Upper lobe of right lung (tissue), 1 donor: ENCODE data around the gene TUBGCP6. TPM values are rescaled to one million over a fixed set of nuclear protein-coding genes. Genes with fewer than 3 reads are reported as not detected.
A peak's percentile ranks its signal among the peaks of the same experiment; 100 is the strongest.

ENCODE experiments used
- ATAC-seq: fragments of 200-7000 bp; cut with Tn5 transposase; one replicate; pipeline ENCODE4 v1.9.1; 2020; ENCODE audit warnings: mild to moderate bottlenecking, moderate library complexity
- DNase-seq: peaks from one replicate; pipeline ENCODE4 v3.0.0-alpha.2; 2020
- H3K27ac ChIP-seq: fragments of 200-600 bp; one replicate; pipeline ENCODE4 v1.8.0; 2022
- H3K27me3 ChIP-seq: fragments of 200-600 bp; one replicate; pipeline ENCODE4 v1.8.0; 2022; ENCODE audit warnings: mild to moderate bottlenecking
- H3K36me3 ChIP-seq: fragments of 200-600 bp; one replicate; pipeline ENCODE4 v1.8.0; 2022
- H3K4me1 ChIP-seq: fragments of 200-600 bp; one replicate; pipeline ENCODE4 v1.8.0; 2022
- H3K4me3 ChIP-seq: fragments of 200-600 bp; one replicate; pipeline ENCODE4 v1.8.0; 2022; ENCODE audit warnings: mild to moderate bottlenecking
- H3K9me3 ChIP-seq: fragments of 200-600 bp; one replicate; pipeline ENCODE4 v1.8.0; 2022
- CTCF ChIP-seq: fragments of 200-600 bp; IDR thresholded peaks from one replicate; pipeline ENCODE4 v1.8.0; 2022; ENCODE audit warnings: antibody characterized with exemption
- intact Hi-C: fragments of 100-400 bp; cut with DNase I; formaldehyde crosslinking; loops from one replicate; pipeline ENCODE4 v1.11.0; 2022
- total RNA-seq: library from RNA; stranded (reverse); fragmentation: NEBNext Ultra II Directional; extraction: Animal tissue kit (Norgen Biotek cat#: 25700); gene quantifications from one replicate; pipeline ENCODE4 v1.2.1, GENCODE V29; 2021
- donor health status: DM: no; HTN: yes; CAD: no; lungs with severe emphysema.

TUBGCP6 gene
- total RNA-seq, 1 donor from 2014 or later: 51.3 TPM

GRCh38 chr22:50196256-50196655 is 48.6 kb downstream of the TUBGCP6 start:
- no peak for TF ChIP-seq CTCF
- peaks cover 46% of the 10 kb centered on the region for H3K36me3 ChIP-seq
- ATAC-seq (no peak), DNase-seq (no peak)
- peaks cover 23% of the 10 kb centered on the region for H3K4me1 ChIP-seq
- intact Hi-C loops: no loop called here
- H3K9me3 ChIP-seq: no peaks in the 10 kb centered on the region
- H3K4me3 ChIP-seq: no peak overlapping the region
- no peak overlapping the region for H3K27ac ChIP-seq
- H3K27me3 ChIP-seq: no peaks in the 10 kb centered on the region

- Histone ChIP-seq H3K4me1 (peaks cover 36% of the 10 kb centered on the region), H3K36me3 (peaks cover 45% of the 10 kb centered on the region), H3K4me3 (no peak overlapping the region), H3K27ac (no peak overlapping the region), H3K9me3 (no peaks in the 10 kb centered on the region), H3K27me3 (no peaks in the 10 kb centered on the region)
- DNase-seq (no peak), ATAC-seq (no peak)
- intact Hi-C loops: no loop called here
- TF ChIP-seq CTCF: no peak
Measured at GRCh38 chr22:50194037-50194805, 50.6 kb downstream of the TUBGCP6 start.

- intact Hi-C loops: no loop called here
Measured at GRCh38 chr22:50193621-50194020, 51.2 kb downstream of the TUBGCP6 start.

GRCh38 chr22:50192436-50193204 is 52.2 kb downstream of the TUBGCP6 start:
- H3K27ac ChIP-seq: peak overlapping the region; percentile 89
- peaks cover 40% of the 10 kb centered on the region for H3K4me1 ChIP-seq
- no peaks in the 10 kb centered on the region for H3K27me3 ChIP-seq
- no peak for ATAC-seq
- peaks cover 33% of the 10 kb centered on the region for H3K36me3 ChIP-seq
- intact Hi-C loops: no loop called here
- no peak overlapping the region for H3K4me3 ChIP-seq
- no peak for DNase-seq
- H3K9me3 ChIP-seq: no peaks in the 10 kb centered on the region
- no peak for TF ChIP-seq CTCF

More at GRCh38 chr22:50193621-50194020, 51.2 kb downstream of the TUBGCP6 start:
- H3K9me3 ChIP-seq: no peaks in the 10 kb centered on the region
- H3K27me3 ChIP-seq: no peaks in the 10 kb centered on the region
- no peak overlapping the region for H3K4me3 ChIP-seq
- no peak for TF ChIP-seq CTCF
- peaks cover 39% of the 10 kb centered on the region for H3K4me1 ChIP-seq
- H3K27ac ChIP-seq: no peak overlapping the region
- DNase-seq (no peak), ATAC-seq (no peak)
- H3K36me3 ChIP-seq: peaks cover 41% of the 10 kb centered on the region

- Histone ChIP-seq H3K27ac (peak overlapping the region; percentile 89), H3K4me1 (peaks cover 51% of the 10 kb centered on the region), H3K9me3 (no peaks in the 10 kb centered on the region), H3K36me3 (peaks cover 24% of the 10 kb centered on the region), H3K4me3 (peak overlapping the region; percentile 58), H3K27me3 (no peaks in the 10 kb centered on the region)
- TF ChIP-seq CTCF: no peak
- no peak for DNase-seq
- intact Hi-C loops: no loop called here
- ATAC-seq: peak; percentile 12
Measured at GRCh38 chr22:50190941-50191741, 53.7 kb downstream of the TUBGCP6 start.
